Measurements from ENCODE around the gene ZNF385B. TPM values are rescaled to one million over a fixed set of nuclear protein-coding genes. Genes with fewer than 3 reads are reported as not detected.

The ZNF385B gene
- total and polyA plus RNA-seq, 10 of the 15 experiments (the other 5 are each of a cell fraction or from before 2014, with no cell fraction given), result not detected

DNA sequence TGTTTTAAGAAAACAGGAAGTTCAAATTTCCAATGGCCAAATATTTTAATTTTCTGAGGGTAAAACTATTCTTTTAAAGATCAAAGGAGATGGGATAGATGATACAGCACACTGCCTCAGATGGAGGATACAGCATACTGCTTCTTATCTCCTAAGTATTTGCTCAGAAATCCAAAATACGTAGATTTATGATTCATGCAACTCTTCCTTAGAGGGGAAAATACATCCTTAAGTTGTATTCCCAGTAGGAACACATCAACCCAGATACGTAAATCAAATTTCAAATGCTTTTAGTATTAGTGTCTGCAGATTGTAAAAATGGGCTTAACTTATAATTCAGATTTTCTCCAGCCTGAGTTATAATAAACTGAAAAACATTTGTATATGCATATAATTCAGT, 235.2 kb downstream of the ZNF385B start:
- intact Hi-C loops (cut with micrococcal nuclease; ENCODE audit: unreplicated experiment), result no loop called here
- no peak for FAIRE-seq
- DNase-seq (ENCODE audit: low read depth, low spot score), result no peak
- H3K9me3 ChIP-seq (replicated peaks; ENCODE audit: control insufficient read depth, insufficient read depth, low read length), result no peaks in the 10 kb centered on the region
- no peak overlapping the region for H2AFZ ChIP-seq (ENCODE audit: control insufficient read depth, low read depth, low read length)
- no peak overlapping the region for H3K4me2 ChIP-seq (ENCODE audit: control insufficient read depth, insufficient read depth)
- no TSS peak for BruUV-seq (replicated peaks)
- POLR2A ChIA-PET, result no interaction called here
- ATAC-seq, result no peak
- H3K4me3 ChIP-seq, result no peak overlapping the region
- no peaks in the 10 kb centered on the region for H3K27me3 ChIP-seq (replicated peaks in 1 of 2; ENCODE audit: control insufficient read depth in 2 of 2, insufficient read depth in 2 of 2, low read length in 1 of 2)
- RAD21 ChIA-PET (ENCODE audit: unreplicated experiment), result no interaction called here
- in situ Hi-C loops (cut with MboI), result no loop called here
- H3K9ac ChIP-seq (ENCODE audit: control insufficient read depth, insufficient read depth, low read length), result no peak overlapping the region
- no peaks in the 10 kb centered on the region for H4K20me1 ChIP-seq (ENCODE audit: control insufficient read depth, insufficient read depth)
- CTCF ChIA-PET, result no interaction called here
- H3K79me2 ChIP-seq (ENCODE audit: control insufficient read depth, insufficient read depth, low read length), result no peaks in the 10 kb centered on the region
- no peaks in the 10 kb centered on the region for H3K36me3 ChIP-seq (ENCODE audit: control insufficient read depth in 2 of 2, insufficient read depth in 2 of 2, low read length in 1 of 2)
- no peak for TF ChIP-seq SIN3A (IDR thresholded peaks at IDR 0.05; ENCODE audit: low read depth, low read length)
- no peak for TF ChIP-seq KAT2A (conservative IDR thresholded peaks at IDR 0.05; ENCODE audit: control insufficient read depth, low read depth, low read length)
- no peak for TF ChIP-seq STAT3 (IDR thresholded peaks at IDR 0.05; ENCODE audit: low read depth, low read length)
- TF ChIP-seq, protein P1, sequence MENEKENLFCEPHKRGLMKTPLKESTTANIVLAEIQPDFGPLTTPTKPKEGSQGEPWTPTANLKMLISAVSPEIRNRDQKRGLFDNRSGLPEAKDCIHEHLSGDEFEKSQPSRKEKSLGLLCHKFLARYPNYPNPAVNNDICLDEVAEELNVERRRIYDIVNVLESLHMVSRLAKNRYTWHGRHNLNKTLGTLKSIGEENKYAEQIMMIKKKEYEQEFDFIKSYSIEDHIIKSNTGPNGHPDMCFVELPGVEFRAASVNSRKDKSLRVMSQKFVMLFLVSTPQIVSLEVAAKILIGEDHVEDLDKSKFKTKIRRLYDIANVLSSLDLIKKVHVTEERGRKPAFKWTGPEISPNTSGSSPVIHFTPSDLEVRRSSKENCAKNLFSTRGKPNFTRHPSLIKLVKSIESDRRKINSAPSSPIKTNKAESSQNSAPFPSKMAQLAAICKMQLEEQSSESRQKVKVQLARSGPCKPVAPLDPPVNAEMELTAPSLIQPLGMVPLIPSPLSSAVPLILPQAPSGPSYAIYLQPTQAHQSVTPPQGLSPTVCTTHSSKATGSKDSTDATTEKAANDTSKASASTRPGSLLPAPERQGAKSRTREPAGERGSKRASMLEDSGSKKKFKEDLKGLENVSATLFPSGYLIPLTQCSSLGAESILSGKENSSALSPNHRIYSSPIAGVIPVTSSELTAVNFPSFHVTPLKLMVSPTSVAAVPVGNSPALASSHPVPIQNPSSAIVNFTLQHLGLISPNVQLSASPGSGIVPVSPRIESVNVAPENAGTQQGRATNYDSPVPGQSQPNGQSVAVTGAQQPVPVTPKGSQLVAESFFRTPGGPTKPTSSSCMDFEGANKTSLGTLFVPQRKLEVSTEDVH (IDR thresholded peaks at IDR 0.05; ENCODE audit: low read depth, partially characterized antibody), result no peak
- no peak for TF ChIP-seq BHLHE40 (IDR thresholded peaks at IDR 0.05; ENCODE audit: borderline replicate concordance in 1 of 2, low read depth in 2 of 2, low read length in 1 of 2)
- no peak for TF ChIP-seq ZNF24 (IDR thresholded peaks at IDR 0.05)
- TF ChIP-seq TARDBP (IDR thresholded peaks at IDR 0.05; ENCODE audit: borderline replicate concordance), result no peak
- TF ChIP-seq RELA (IDR thresholded peaks at IDR 0.05; ENCODE audit: borderline replicate concordance, partially characterized antibody), result no peak
- TF ChIP-seq HDGF (IDR thresholded peaks at IDR 0.05), result no peak
- TF ChIP-seq EGR1 (IDR thresholded peaks at IDR 0.05; ENCODE audit: borderline replicate concordance in 1 of 2, low read depth in 2 of 2, low read length in 2 of 2), result no peak
- no peak for TF ChIP-seq E4F1 (IDR thresholded peaks at IDR 0.05; ENCODE audit: borderline replicate concordance, partially characterized antibody)
- no peak for TF ChIP-seq RBBP5 (conservative IDR thresholded peaks at IDR 0.05)
- no peak for TF ChIP-seq NBN (IDR thresholded peaks at IDR 0.05)
- TF ChIP-seq SP1 (IDR thresholded peaks at IDR 0.05; ENCODE audit: low read depth, low read length), result no peak
- no peak for TF ChIP-seq ATF2 (IDR thresholded peaks at IDR 0.05; ENCODE audit: low read length)
- TF ChIP-seq CHD4 (IDR thresholded peaks at IDR 0.05), result no peak
- no peak for TF ChIP-seq RB1 (IDR thresholded peaks at IDR 0.05; ENCODE audit: borderline replicate concordance)
- no peak for TF ChIP-seq RFX5 (IDR thresholded peaks at IDR 0.05; ENCODE audit: low read depth, low read length)
- TF ChIP-seq, protein P2, sequence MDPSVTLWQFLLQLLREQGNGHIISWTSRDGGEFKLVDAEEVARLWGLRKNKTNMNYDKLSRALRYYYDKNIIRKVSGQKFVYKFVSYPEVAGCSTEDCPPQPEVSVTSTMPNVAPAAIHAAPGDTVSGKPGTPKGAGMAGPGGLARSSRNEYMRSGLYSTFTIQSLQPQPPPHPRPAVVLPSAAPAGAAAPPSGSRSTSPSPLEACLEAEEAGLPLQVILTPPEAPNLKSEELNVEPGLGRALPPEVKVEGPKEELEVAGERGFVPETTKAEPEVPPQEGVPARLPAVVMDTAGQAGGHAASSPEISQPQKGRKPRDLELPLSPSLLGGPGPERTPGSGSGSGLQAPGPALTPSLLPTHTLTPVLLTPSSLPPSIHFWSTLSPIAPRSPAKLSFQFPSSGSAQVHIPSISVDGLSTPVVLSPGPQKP (IDR thresholded peaks at IDR 0.05; ENCODE audit: low read depth, low read length), result no peak
- no peaks in the 10 kb centered on the region for H3K4me1 ChIP-seq (ENCODE audit: control insufficient read depth, insufficient read depth, low read length)
- SMC1A ChIA-PET (ENCODE audit: uncharacterized antibody, unreplicated experiment), result no interaction called here
- no peak overlapping the region for H3K27ac ChIP-seq (ENCODE audit: control insufficient read depth, insufficient read depth)
- 2% methylated on average over 2 of the region's 2 CpGs for WGBS (ENCODE audit: insufficient coverage, insufficient replicate concordance, low lambda C conversion rate, missing lambda C conversion rate)
